SK-N-SH treated with all-trans-retinoic acid at 6 μM for 48 hours (cell line): ENCODE measurements around the gene HOXA6.

Experiments
- ATAC-seq: fragments of 200-7000 bp; cut with Tn5 transposase; 3 replicates; pipeline ENCODE4 v1.9.1; 2020; ENCODE audit warnings: mild to moderate bottlenecking, moderate library complexity
- ARNTL ChIP-seq: fragments of 450-650 bp; formaldehyde crosslinking; IDR thresholded peaks from 2 replicates; pipeline ENCODE4 v1.5.0; 2020; ENCODE audit warnings: low read depth, mild to moderate bottlenecking, moderate library complexity, borderline replicate concordance
- BACH2 ChIP-seq: fragments of 250-450 bp; sonication (Bioruptor Pico); IDR thresholded peaks from 2 replicates; pipeline ENCODE4 v1.9.0; 2021; ENCODE audit warnings: mild to moderate bottlenecking, borderline replicate concordance
- CSDC2 ChIP-seq: fragments of 250-450 bp; sonication (Bioruptor Pico); IDR thresholded peaks from 2 replicates; pipeline ENCODE4 v1.5.0; 2020; ENCODE audit warnings: mild to moderate bottlenecking, moderate library complexity
- ESRRG ChIP-seq: fragments of 250-450 bp; sonication (Bioruptor Pico); IDR thresholded peaks from 2 replicates; pipeline ENCODE4 v1.6.1; 2021; ENCODE audit warnings: mild to moderate bottlenecking
- GLIS3 ChIP-seq: fragments of 250-450 bp; sonication (Bioruptor Pico); IDR thresholded peaks from 2 replicates; pipeline ENCODE4 v1.5.0; 2020; ENCODE audit warnings: mild to moderate bottlenecking, moderate library complexity
- ISL1 ChIP-seq: fragments of 250-450 bp; sonication (Bioruptor Pico); IDR thresholded peaks from 2 replicates; pipeline ENCODE4 v2.1.2; 2022; ENCODE audit warnings: mild to moderate bottlenecking, moderate library complexity
- OSR1 ChIP-seq: fragments of 250-450 bp; sonication (Bioruptor Pico); IDR thresholded peaks from 2 replicates; pipeline ENCODE4 v1.8.0; 2022; ENCODE audit warnings: moderate library complexity, mild to moderate bottlenecking, inconsistent platforms
- PPARA ChIP-seq: fragments of 250-450 bp; sonication (Bioruptor Pico); IDR thresholded peaks from 2 replicates; pipeline ENCODE4 v1.5.0; 2020; ENCODE audit warnings: mild to moderate bottlenecking, borderline replicate concordance
- RARB ChIP-seq: fragments of 250-450 bp; sonication (Bioruptor Pico); IDR thresholded peaks from 2 replicates; pipeline ENCODE4 v1.8.0; 2021; ENCODE audit warnings: mild to moderate bottlenecking, moderate library complexity
- SNAI2 ChIP-seq: fragments of 250-450 bp; sonication (Bioruptor Pico); IDR thresholded peaks from 2 replicates; pipeline ENCODE4 v1.5.0; 2020; ENCODE audit warnings: mild to moderate bottlenecking, moderate library complexity
- TCF4 ChIP-seq: fragments of 250-450 bp; sonication (Bioruptor Pico); IDR thresholded peaks from 2 replicates; pipeline ENCODE4 v1.8.0; 2021; ENCODE audit warnings: mild to moderate bottlenecking, moderate library complexity, borderline replicate concordance
- TOX ChIP-seq: fragments of 250-450 bp; sonication (Bioruptor Pico); IDR thresholded peaks from 2 replicates; pipeline ENCODE4 v1.8.0; 2021; ENCODE audit warnings: mild to moderate bottlenecking, moderate library complexity, borderline replicate concordance
- ZC3H10 ChIP-seq: fragments of 250-450 bp; sonication (Bioruptor Pico); IDR thresholded peaks from 2 replicates; pipeline ENCODE4 v1.5.1; 2021; ENCODE audit warnings: mild to moderate bottlenecking, moderate library complexity
- ZFP3 ChIP-seq: fragments of 250-450 bp; sonication (Bioruptor Pico); IDR thresholded peaks from 2 replicates; pipeline ENCODE4 v1.5.0; 2020; ENCODE audit warnings: mild to moderate bottlenecking, moderate library complexity
- ZFP30 ChIP-seq: fragments of 450-650 bp; formaldehyde crosslinking; IDR thresholded peaks from 2 replicates; pipeline ENCODE4 v1.5.0; 2022; ENCODE audit warnings: mild to moderate bottlenecking, moderate library complexity
- ZNF565 ChIP-seq: fragments of 450-650 bp; formaldehyde crosslinking; conservative IDR thresholded peaks from 2 replicates; pipeline ENCODE4 v1.5.0; 2020; ENCODE audit warnings: low read depth, mild to moderate bottlenecking, moderate library complexity
- ZNF70 ChIP-seq: fragments of 450-650 bp; formaldehyde crosslinking; IDR thresholded peaks from 2 replicates; pipeline ENCODE4 v1.5.0; 2020; ENCODE audit warnings: mild to moderate bottlenecking, moderate library complexity
- ZNF8 ChIP-seq: fragments of 450-650 bp; formaldehyde crosslinking; IDR thresholded peaks from 2 replicates; pipeline ENCODE4 v1.5.0; 2020; ENCODE audit warnings: mild to moderate bottlenecking, moderate library complexity
- TF ChIP-seq, protein P1 (sequence below): fragments of 250-450 bp; sonication (Bioruptor Pico); IDR thresholded peaks from 2 replicates; pipeline ENCODE4 v1.5.1; 2021; ENCODE audit warnings: mild to moderate bottlenecking, moderate library complexity
- TF ChIP-seq, protein P2 (sequence below): fragments of 250-450 bp; sonication (Bioruptor Pico); IDR thresholded peaks from 2 replicates; pipeline ENCODE4 v1.5.1; 2020; ENCODE audit warnings: low read depth, mild to moderate bottlenecking, moderate library complexity
- TF ChIP-seq, protein P3 (sequence below): fragments of 250-450 bp; sonication (Bioruptor Pico); IDR thresholded peaks from 2 replicates; pipeline ENCODE4 v1.8.0; 2020; ENCODE audit warnings: mild to moderate bottlenecking, moderate library complexity, borderline replicate concordance
- TF ChIP-seq, protein P4 (sequence below): fragments of 250-450 bp; sonication (Bioruptor Pico); IDR thresholded peaks from 2 replicates; pipeline ENCODE4 v1.5.0; 2020; ENCODE audit warnings: mild to moderate bottlenecking, moderate library complexity

HOXA6 gene

DNA sequence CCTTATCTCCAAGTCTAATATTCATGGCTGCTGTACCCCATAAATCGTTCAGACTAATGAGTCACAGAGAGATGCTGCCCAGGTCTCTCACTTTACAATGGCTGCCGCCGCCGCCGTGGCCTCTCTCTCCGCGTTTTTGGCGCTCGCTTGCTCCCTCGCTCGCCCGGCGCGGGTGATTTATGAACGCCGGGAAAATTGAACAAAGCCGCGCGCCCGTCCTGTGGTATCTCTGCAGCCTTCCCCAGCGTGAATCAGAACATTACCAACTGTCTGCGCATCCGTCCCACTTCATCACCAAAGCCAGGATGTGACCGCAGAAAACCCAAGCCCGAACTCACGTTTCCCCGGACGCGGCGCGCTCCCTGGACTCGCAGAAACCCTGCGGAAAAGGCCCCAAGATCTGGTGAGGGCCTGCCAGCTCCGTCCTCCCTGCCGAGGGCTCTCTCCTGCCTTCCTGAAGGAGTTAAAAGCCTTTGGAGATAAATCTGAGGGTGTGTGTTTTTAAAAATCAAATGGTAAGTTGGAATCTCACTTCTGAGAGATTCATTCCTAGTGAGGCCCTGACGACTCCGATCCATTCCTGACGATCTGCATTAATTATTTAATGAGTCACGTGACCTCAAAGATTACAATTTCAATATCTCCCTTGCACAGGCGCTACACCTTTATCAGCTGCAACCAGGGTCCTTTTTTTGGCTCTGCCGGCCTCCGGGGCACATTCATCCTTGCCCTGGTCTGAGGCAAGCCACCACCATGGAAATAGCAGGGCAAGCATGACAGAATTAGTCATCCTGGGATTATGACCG lies 23.3 kb downstream of the HOXA6 start (continued):
- TF ChIP-seq, protein P1, sequence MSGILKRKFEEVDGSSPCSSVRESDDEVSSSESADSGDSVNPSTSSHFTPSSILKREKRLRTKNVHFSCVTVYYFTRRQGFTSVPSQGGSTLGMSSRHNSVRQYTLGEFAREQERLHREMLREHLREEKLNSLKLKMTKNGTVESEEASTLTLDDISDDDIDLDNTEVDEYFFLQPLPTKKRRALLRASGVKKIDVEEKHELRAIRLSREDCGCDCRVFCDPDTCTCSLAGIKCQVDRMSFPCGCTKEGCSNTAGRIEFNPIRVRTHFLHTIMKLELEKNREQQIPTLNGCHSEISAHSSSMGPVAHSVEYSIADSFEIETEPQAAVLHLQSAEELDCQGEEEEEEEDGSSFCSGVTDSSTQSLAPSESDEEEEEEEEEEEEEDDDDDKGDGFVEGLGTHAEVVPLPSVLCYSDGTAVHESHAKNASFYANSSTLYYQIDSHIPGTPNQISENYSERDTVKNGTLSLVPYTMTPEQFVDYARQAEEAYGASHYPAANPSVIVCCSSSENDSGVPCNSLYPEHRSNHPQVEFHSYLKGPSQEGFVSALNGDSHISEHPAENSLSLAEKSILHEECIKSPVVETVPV (CRISPR knock-in tag), result no peak
- no peak for TF ChIP-seq ISL1 (CRISPR knock-in tag)

DNA sequence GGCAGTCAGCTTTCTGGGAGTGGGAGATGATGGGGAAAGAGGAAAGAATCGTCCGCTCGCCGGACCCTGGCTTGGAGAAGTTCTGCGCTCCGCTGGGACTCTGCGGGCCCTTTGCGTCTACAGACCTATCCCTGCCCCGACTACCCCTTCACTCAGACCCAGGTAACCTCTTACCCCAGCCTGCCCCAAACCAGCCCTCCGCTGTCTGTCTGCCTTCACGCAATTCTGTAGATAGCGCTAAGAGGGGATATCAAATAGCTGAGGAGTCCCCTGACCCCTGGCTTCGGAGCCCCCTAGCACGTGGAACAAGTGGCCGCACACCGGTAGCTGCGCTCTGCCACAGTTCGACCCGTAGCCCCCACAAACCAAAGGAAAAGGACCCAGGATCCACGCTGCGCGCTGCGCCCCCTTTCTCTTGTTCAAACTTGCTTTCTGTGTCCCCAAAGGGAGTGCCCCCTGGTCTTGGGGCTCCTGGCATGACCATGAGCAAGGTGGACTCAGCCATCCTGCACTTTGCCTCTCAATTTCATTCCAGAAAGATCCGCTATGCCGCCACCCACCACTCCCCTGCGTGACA lies 24.0 kb downstream of the HOXA6 start:
- ATAC-seq, result no peak

DNA sequence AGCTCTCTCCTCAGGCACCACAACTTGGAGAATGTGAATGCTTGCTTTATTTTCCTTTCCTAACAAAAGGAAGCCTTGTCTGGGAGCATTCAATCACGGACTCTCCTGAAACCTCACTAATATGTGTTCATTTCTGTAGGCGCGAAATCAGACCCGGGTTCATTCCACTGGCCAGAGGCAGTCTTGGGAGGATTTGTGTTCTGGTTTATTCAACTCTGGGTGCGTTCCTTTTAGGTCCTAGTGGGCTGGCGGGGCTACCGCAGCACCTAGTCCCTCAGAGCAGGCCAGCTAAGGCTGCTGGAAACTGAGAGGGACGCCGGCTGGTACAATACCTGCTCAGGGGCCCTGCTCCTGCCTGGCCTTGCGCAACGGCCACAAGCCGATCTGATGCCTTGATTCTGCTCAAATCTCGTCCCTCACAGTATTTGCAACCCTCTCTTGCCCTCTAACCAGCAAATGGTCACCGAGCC lies 24.5 kb downstream of the HOXA6 start:
- TF ChIP-seq, protein P1 (CRISPR knock-in tag), result no peak
- TF ChIP-seq ARNTL (CRISPR knock-in tag) (no peak), TCF4 (CRISPR knock-in tag) (no peak), ZC3H10 (CRISPR knock-in tag) (no peak), ZFP3 (no peak), ZNF565 (no peak), GLIS3 (CRISPR knock-in tag) (no peak)
- TF ChIP-seq, protein P2, sequence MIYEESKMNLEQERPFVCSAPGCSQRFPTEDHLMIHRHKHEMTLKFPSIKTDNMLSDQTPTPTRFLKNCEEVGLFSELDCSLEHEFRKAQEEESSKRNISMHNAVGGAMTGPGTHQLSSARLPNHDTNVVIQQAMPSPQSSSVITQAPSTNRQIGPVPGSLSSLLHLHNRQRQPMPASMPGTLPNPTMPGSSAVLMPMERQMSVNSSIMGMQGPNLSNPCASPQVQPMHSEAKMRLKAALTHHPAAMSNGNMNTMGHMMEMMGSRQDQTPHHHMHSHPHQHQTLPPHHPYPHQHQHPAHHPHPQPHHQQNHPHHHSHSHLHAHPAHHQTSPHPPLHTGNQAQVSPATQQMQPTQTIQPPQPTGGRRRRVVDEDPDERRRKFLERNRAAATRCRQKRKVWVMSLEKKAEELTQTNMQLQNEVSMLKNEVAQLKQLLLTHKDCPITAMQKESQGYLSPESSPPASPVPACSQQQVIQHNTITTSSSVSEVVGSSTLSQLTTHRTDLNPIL (CRISPR knock-in tag), result no peak
- TF ChIP-seq, protein P3, sequence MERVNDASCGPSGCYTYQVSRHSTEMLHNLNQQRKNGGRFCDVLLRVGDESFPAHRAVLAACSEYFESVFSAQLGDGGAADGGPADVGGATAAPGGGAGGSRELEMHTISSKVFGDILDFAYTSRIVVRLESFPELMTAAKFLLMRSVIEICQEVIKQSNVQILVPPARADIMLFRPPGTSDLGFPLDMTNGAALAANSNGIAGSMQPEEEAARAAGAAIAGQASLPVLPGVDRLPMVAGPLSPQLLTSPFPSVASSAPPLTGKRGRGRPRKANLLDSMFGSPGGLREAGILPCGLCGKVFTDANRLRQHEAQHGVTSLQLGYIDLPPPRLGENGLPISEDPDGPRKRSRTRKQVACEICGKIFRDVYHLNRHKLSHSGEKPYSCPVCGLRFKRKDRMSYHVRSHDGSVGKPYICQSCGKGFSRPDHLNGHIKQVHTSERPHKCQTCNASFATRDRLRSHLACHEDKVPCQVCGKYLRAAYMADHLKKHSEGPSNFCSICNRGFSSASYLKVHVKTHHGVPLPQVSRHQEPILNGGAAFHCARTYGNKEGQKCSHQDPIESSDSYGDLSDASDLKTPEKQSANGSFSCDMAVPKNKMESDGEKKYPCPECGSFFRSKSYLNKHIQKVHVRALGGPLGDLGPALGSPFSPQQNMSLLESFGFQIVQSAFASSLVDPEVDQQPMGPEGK, result no peak
- TF ChIP-seq, protein P4, sequence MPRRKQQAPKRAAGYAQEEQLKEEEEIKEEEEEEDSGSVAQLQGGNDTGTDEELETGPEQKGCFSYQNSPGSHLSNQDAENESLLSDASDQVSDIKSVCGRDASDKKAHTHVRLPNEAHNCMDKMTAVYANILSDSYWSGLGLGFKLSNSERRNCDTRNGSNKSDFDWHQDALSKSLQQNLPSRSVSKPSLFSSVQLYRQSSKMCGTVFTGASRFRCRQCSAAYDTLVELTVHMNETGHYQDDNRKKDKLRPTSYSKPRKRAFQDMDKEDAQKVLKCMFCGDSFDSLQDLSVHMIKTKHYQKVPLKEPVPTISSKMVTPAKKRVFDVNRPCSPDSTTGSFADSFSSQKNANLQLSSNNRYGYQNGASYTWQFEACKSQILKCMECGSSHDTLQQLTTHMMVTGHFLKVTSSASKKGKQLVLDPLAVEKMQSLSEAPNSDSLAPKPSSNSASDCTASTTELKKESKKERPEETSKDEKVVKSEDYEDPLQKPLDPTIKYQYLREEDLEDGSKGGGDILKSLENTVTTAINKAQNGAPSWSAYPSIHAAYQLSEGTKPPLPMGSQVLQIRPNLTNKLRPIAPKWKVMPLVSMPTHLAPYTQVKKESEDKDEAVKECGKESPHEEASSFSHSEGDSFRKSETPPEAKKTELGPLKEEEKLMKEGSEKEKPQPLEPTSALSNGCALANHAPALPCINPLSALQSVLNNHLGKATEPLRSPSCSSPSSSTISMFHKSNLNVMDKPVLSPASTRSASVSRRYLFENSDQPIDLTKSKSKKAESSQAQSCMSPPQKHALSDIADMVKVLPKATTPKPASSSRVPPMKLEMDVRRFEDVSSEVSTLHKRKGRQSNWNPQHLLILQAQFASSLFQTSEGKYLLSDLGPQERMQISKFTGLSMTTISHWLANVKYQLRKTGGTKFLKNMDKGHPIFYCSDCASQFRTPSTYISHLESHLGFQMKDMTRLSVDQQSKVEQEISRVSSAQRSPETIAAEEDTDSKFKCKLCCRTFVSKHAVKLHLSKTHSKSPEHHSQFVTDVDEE, result no peak
- TF ChIP-seq, all 23 proteins: peak for 0
- ATAC-seq, result no peak

More for the DNA sequence above, 24.0 kb downstream of the HOXA6 start:
- TF ChIP-seq RARB (CRISPR knock-in tag) (no peak), ZNF565 (no peak), OSR1 (no peak), CSDC2 (no peak), ZNF8 (CRISPR knock-in tag) (no peak), ZC3H10 (CRISPR knock-in tag) (no peak), ISL1 (CRISPR knock-in tag) (no peak), TOX (CRISPR knock-in tag) (no peak), ZNF70 (CRISPR knock-in tag) (no peak), PPARA (no peak), BACH2 (CRISPR knock-in tag) (no peak), ZFP3 (no peak), ZFP30 (CRISPR knock-in tag) (no peak), SNAI2 (CRISPR knock-in tag) (no peak), GLIS3 (CRISPR knock-in tag) (no peak), TCF4 (CRISPR knock-in tag) (no peak), ARNTL (CRISPR knock-in tag) (no peak), ESRRG (CRISPR knock-in tag) (no peak)
- TF ChIP-seq, protein P2 (CRISPR knock-in tag), result no peak
